Heart right ventricle (tissue), 16 donors: Measurements from ENCODE around the gene HRH3. TPM values are rescaled to one million over a fixed set of nuclear protein-coding genes. Genes with fewer than 3 reads are reported as not detected.

Experiments
- ATAC-seq, 8 donors: fragments of 200-7000 bp; cut with Tn5 transposase; one replicate each; pipeline ENCODE4 v1.9.1; 2020; ENCODE audit warnings: mild to moderate bottlenecking in 8 of 8, moderate library complexity in 8 of 8, moderate number of reproducible peaks in 1 of 8
- DNase-seq, 2 donors: peaks; one replicate each; pipeline ENCODE4 v3.0.0-alpha.2; 2020
- H3K27ac ChIP-seq, 10 donors: fragments of 200-600 bp; sonication (generic) in 2 of 10; one replicate each; pipeline versions ENCODE4 v1.5.0 to v1.8.0; 2020 to 2022; ENCODE audit warnings: mild to moderate bottlenecking in 3 of 10
- H3K27me3 ChIP-seq, 7 donors: fragments of 200-600 bp; one replicate each; pipeline ENCODE4 v1.8.0; 2021 to 2022; ENCODE audit warnings: mild to moderate bottlenecking in 2 of 7
- H3K36me3 ChIP-seq, 9 donors: fragments of 200-600 bp; sonication (generic) in 1 of 9; one replicate each; pipeline versions ENCODE4 v1.5.0 to v1.8.0; 2020 to 2022; ENCODE audit warnings: mild to moderate bottlenecking in 2 of 9
- H3K4me1 ChIP-seq, 9 donors: fragments of 200-600 bp; sonication (generic) in 1 of 9; one replicate each; pipeline versions ENCODE4 v1.5.0 to v1.8.0; 2020 to 2022; ENCODE audit warnings: mild to moderate bottlenecking in 4 of 9
- H3K4me3 ChIP-seq, 10 donors: fragments of 200-600 bp; sonication (generic) in 2 of 10; one replicate each; pipeline versions ENCODE4 v1.5.0 to v1.8.0; 2020 to 2022; ENCODE audit warnings: mild to moderate bottlenecking in 7 of 10, moderate library complexity in 2 of 10
- H3K9me3 ChIP-seq, 11 donors: fragments of 200-600 bp in 10 of 11; sonication (generic) in 2 of 11; one replicate each; pipeline versions ENCODE4 v1.5.0 to v1.8.0; 2013 to 2022; ENCODE audit warnings: mild to moderate bottlenecking in 2 of 11, control low read depth in 1 of 11, moderate library complexity in 1 of 11
- CTCF ChIP-seq, 9 donors: fragments of 200-600 bp; sonication (generic) in 2 of 9; IDR thresholded peaks; one replicate each; pipeline versions ENCODE4 v1.5.0 to v1.8.0; 2021 to 2022; ENCODE audit warnings: antibody characterized with exemption in 9 of 9, mild to moderate bottlenecking in 5 of 9, moderate library complexity in 1 of 9
- WGBS, 2 donors: extraction: QIAGEN DNeasy Blood & Tissue Kit; methylation state at CpG; one replicate each; pipeline ENCODE4 v1.1.7; 2013; ENCODE audit warnings: inconsistent platforms in 1 of 2; 5-methylcytosine and 5-hydroxymethylcytosine counted together
- intact Hi-C, 10 donors: fragments of 100-400 bp; cut with DNase I; formaldehyde crosslinking; loops; one replicate each; pipeline versions ENCODE4 v1.11.1 to v1.14.2; 2022
- polyA plus RNA-seq, 2 donors: library from polyadenylated mRNA; stranded (reverse); fragments of 200-250 nt; gene quantifications; one replicate each; pipeline ENCODE4 v1.2.3, GENCODE V29; 2013
- total RNA-seq, 10 donors: library from RNA; stranded (reverse); fragmentation: NEBNext Ultra II Directional in 3 of 10; extraction: Animal tissue kit (Norgen Biotek cat#: 25700) in 3 of 10; gene quantifications; one replicate each; pipeline versions ENCODE4 v1.2.1 to v1.2.4, GENCODE V29; 2021 to 2023
- donor health status: Arrhythmogenic right ventricular cardiomyopathy.
- donor health status: ischemic (EF 13 %, LVEDD 7.1; RV severe dilation, severe dysfunction).
- donor health status: healthy with polysubstance abuse.
- donor health status: DM: no; HTN: yes; CAD: no.
- donor health status: DM: no; HTN: no; CAD: no.
- donor health status: ischemic (EF 25% LVEDD 6.9; RV normal size, moderate dysfunction).
- donor health status: ischemic (EF 25% LVEDD 5.7; RV mildly dilated, moderate dysfunction).
- donor health status: healthy.
- donor health status: DM: yes; HTN: yes; CAD: no.
- donor health status: Ischemic cardiomyopathy.
- donor health status: ischemic (EF 35%, LVEDD 5.7; RV mildly dilated, moderate dysfunction).
- donor health status: nonischemic (EF 11% LVEDD 7.7; RV severe dilation, severe dysfunction).
- donor health status: DM: yes; HTN: yes; CAD: no.
- donor health status: PGD.
- donor health status: ischemic (EF 29% LVEDD 5.4; RV normal size, mild dysfunction).
- donor health status: nonischemic (EF 23%, LVEDD 6.1; RV moderate dilation, normal function).

HRH3 gene
- total and polyA plus RNA-seq, 12 donors, result not detected

- Histone ChIP-seq H3K4me1 (peaks cover 0 to 49% (median 28%) of the 10 kb centered on the region in 9 donors), H3K9me3 (no peaks in the 10 kb centered on the region), H3K36me3 (peaks cover 0 to 26% (median 2%) of the 10 kb centered on the region in 9 donors), H3K27ac (peak overlapping the region in 7 of 10 donors; percentile 14 to 77 (median 44)), H3K27me3 (no peaks in the 10 kb centered on the region), H3K4me3 (no peak overlapping the region)
- 48 to 53% methylated on average over 13 of the region's 13 CpGs for WGBS, 2 donors
- DNase-seq, result no peak
- no peak for TF ChIP-seq CTCF (IDR thresholded peaks at IDR 0.05)
- intact Hi-C loops, result loop anchor here in 3 of 10 donors (5.0 to 10.0 kb wide), 3 partner anchors 45 to 198 kb away; partner anchors contain the start of gene RPS21 (in 2 of the 3)
- ATAC-seq, result no peak
These were observed 32.9 kb downstream of the HRH3 start for GRCh38 chr20:62186887-62187866.

- ATAC-seq, result no peak
- Histone ChIP-seq H3K4me3 (no peak overlapping the region), H3K4me1 (peaks cover 0 to 55% (median 32%) of the 10 kb centered on the region in 9 donors), H3K36me3 (peaks cover 0 to 24% (median 2%) of the 10 kb centered on the region in 9 donors), H3K27me3 (no peaks in the 10 kb centered on the region), H3K27ac (peak overlapping the region in 1 of 10 donors; percentile 58), H3K9me3 (no peaks in the 10 kb centered on the region)
- intact Hi-C loops, result loop anchor here in 3 of 10 donors (5.0 to 10.0 kb wide), 3 partner anchors 46 to 199 kb away; partner anchors contain the start of gene RPS21 (in 2 of the 3)
- no peak for TF ChIP-seq CTCF (IDR thresholded peaks at IDR 0.05)
- WGBS, 2 donors, result 71 to 78% methylated on average over 3 of the region's 3 CpGs
- DNase-seq, result no peak
These were observed 34.0 kb downstream of the HRH3 start for GRCh38 chr20:62186096-62186426.

- peaks cover 0 to 55% (median 32%) of the 10 kb centered on the region in 9 donors for H3K4me1 ChIP-seq
- no peaks in the 10 kb centered on the region for H3K9me3 ChIP-seq
- peaks cover 0 to 25% (median 0%) of the 10 kb centered on the region in 9 donors for H3K36me3 ChIP-seq
- TF ChIP-seq CTCF (IDR thresholded peaks at IDR 0.05), result no peak
- DNase-seq (no peak), ATAC-seq (no peak)
- intact Hi-C loops, result loop anchor here in 6 of 10 donors (2.0 to 10.0 kb wide), 7 partner anchors 36 to 201 kb away; partner anchors contain the start of genes OSBPL2 (in 2 of the 6), PSMA7 (in 2 of the 6), RPS21 (in 2 of the 6) and SS18L1 (in 2 of the 6)
- peak overlapping the region; percentile 51 to 98 (median 92) for H3K4me3 ChIP-seq
- H3K27me3 ChIP-seq, result no peaks in the 10 kb centered on the region
- peak overlapping the region; percentile 79 to 98 (median 94) for H3K27ac ChIP-seq
- 29 to 30% methylated on average over 25 of the region's 25 CpGs for WGBS, 2 donors
These were observed 36.5 kb downstream of the HRH3 start for GRCh38 chr20:62183426-62184142.
